AG09309 (cell line): ENCODE measurements around the gene CALN1.

Experiments used
- DNase-seq: peaks from one replicate; pipeline ENCODE4 v3.0.0-alpha.2; 2010; ENCODE audit warnings: low read depth
- H3K4me3 ChIP-seq: 2 replicates; pipeline ENCODE4 v1.5.1; 2011; ENCODE audit warnings: mild to moderate bottlenecking, low read depth, low read length, moderate library complexity; ENCODE audit not compliant: control insufficient read depth
- CTCF ChIP-seq: IDR thresholded peaks from 2 replicates; pipeline ENCODE4 v1.5.1; 2011; ENCODE audit warnings: mild to moderate bottlenecking, low read depth, low read length, inconsistent platforms; ENCODE audit not compliant: insufficient read depth, control insufficient read depth; ENCODE audit errors: missing control alignments

CALN1 gene

GRCh38 chr7:72152161-72153131 is 259.7 kb downstream of the CALN1 start:
- DNase-seq = no peak
- no peak overlapping the region for H3K4me3 ChIP-seq
- no peak for TF ChIP-seq CTCF

- TF ChIP-seq CTCF = no peak
- H3K4me3 ChIP-seq = no peak overlapping the region
- no peak for DNase-seq
These were observed 271.6 kb downstream of the CALN1 start for GRCh38 chr7:72140566-72140965.

GRCh38 chr7:72127136-72127535 is 285.0 kb downstream of the CALN1 start:
- no peak overlapping the region for H3K4me3 ChIP-seq
- no peak for DNase-seq
- no peak for TF ChIP-seq CTCF

- no peak for TF ChIP-seq CTCF
- no peak for DNase-seq
These were observed 288.2 kb downstream of the CALN1 start for GRCh38 chr7:72123913-72124312.

GRCh38 chr7:72118366-72118765 is 293.8 kb downstream of the CALN1 start:
- no peak for TF ChIP-seq CTCF
- H3K4me3 ChIP-seq = no peak overlapping the region
- no peak for DNase-seq

More at GRCh38 chr7:72123913-72124312, 288.2 kb downstream of the CALN1 start:
- H3K4me3 ChIP-seq = no peak overlapping the region

- H3K4me3 ChIP-seq = no peak overlapping the region
- TF ChIP-seq CTCF = no peak
- no peak for DNase-seq
These were observed 298.0 kb downstream of the CALN1 start for GRCh38 chr7:72114129-72114528.

- no peak for DNase-seq
- H3K4me3 ChIP-seq = no peak overlapping the region
- no peak for TF ChIP-seq CTCF
These were observed 299.1 kb downstream of the CALN1 start for GRCh38 chr7:72112992-72113391.
